ENCODE measurements around the gene SLC11A2. TPM values are rescaled to one million over a fixed set of nuclear protein-coding genes. Genes with fewer than 3 reads are reported as not detected.
A peak's percentile ranks its signal among the peaks of the same experiment; 100 is the strongest.
"Not testable (repeated sequence)": the region's sequence is repeated elsewhere in the genome, so short reads cannot be mapped to it uniquely, and the experiment has no call there.

SLC11A2 gene
- polyA plus RNA-seq, 3 donors from 2014 or later: 9.7 to 14.8 (median 11.2) TPM

GRCh38 chr12:50979369-50980052, 46.7 kb downstream of the SLC11A2 start:
- H3K36me3 Mint-ChIP-seq: peaks cover 10 to 25% (median 16%) of the 10 kb centered on the region in 3 donors
- H3K9me3 Mint-ChIP-seq: peaks cover 0 to 1% (median 0%) of the 10 kb centered on the region in 6 donors
- H3K4me1 Mint-ChIP-seq: no peaks in the 10 kb centered on the region
- DNase-seq: no peak
- peaks cover 0 to 1% (median 0%) of the 10 kb centered on the region in 3 donors for H3K27me3 Mint-ChIP-seq (ENCODE audit: low read depth in 3 of 3)
- no peak overlapping the region for H3K4me3 Mint-ChIP-seq
- H3K27ac Mint-ChIP-seq: no peak overlapping the region

DNA sequence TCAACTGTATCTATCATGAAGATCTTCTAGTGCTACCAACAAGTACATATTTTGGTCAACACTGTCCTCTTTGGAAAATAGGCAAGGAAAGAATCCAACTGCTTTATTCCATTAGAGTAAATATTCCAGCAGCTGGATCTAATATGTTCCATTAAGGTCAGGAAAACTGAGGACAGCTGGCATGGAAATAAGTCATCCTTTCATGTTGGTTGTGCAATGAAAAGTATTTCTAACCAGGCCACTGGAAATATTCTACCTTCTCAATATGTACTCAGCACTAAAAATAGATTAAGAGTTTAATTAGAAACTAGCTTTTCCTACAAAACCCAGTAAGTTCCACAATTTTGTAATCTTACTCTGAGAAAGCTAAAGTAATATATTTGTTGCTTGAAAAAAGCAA, 54.2 kb downstream of the SLC11A2 start:
- Mint-ChIP-seq H3K27me3 (ENCODE audit: low read depth in 3 of 3) (no peaks in the 10 kb centered on the region), H3K27ac (no peak overlapping the region), H3K4me1 (no peaks in the 10 kb centered on the region), H3K36me3 (peaks cover 8 to 40% (median 34%) of the 10 kb centered on the region in 3 donors), H3K4me3 (no peak overlapping the region), H3K9me3 (no peaks in the 10 kb centered on the region)
- no peak for DNase-seq

DNA sequence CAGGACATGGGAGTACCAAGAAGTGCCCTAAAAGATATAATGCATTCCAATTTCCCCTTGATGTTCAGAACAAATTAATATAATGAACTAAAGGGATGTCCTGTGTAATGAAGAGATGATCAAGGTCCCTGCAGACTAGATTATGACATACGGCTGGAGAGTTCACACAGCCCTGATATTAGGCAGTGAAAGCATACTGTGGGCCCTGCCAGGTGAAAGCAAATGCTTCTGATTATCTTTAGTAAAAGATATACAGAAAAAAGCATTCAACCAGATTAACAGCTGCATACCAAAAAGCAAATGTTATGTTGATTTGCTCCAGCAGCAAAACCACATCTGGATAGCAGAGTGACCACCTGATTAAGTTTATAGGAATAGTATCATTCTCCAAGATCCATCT, 61.8 kb downstream of the SLC11A2 start:
- H3K9me3 Mint-ChIP-seq: no peaks in the 10 kb centered on the region
- peaks cover 3 to 7% (median 7%) of the 10 kb centered on the region in 3 donors for H3K36me3 Mint-ChIP-seq
- no peaks in the 10 kb centered on the region for H3K27me3 Mint-ChIP-seq (ENCODE audit: low read depth in 3 of 3)
- H3K27ac Mint-ChIP-seq: no peak overlapping the region
- no peak overlapping the region for H3K4me3 Mint-ChIP-seq
- no peak for DNase-seq
- peaks cover 11 to 13% of the 10 kb centered on the region in 2 donors for H3K4me1 Mint-ChIP-seq

GRCh38 chr12:50961708-50962107, 64.5 kb downstream of the SLC11A2 start:
- Mint-ChIP-seq H3K9me3 (no peaks in the 10 kb centered on the region), H3K27ac (no peak overlapping the region), H3K27me3 (ENCODE audit: low read depth in 3 of 3) (no peaks in the 10 kb centered on the region)

GRCh38 chr12:50960130-50960529, 66.1 kb downstream of the SLC11A2 start:
- peak overlapping the region in 1 of 5 donors; percentile 27 for H3K4me3 Mint-ChIP-seq
- H3K36me3 Mint-ChIP-seq: no peaks in the 10 kb centered on the region
- DNase-seq: peak in 1 of 3 donors; percentile 8
- H3K9me3 Mint-ChIP-seq: no peaks in the 10 kb centered on the region
- no peaks in the 10 kb centered on the region for H3K27me3 Mint-ChIP-seq (ENCODE audit: low read depth in 3 of 3)
- H3K27ac Mint-ChIP-seq: peak overlapping the region in 4 of 6 donors; percentile 24 to 51 (median 38)
- H3K4me1 Mint-ChIP-seq: peaks cover 11 to 13% of the 10 kb centered on the region in 2 donors

More at GRCh38 chr12:50961708-50962107, 64.5 kb downstream of the SLC11A2 start:
- no peaks in the 10 kb centered on the region for H3K36me3 Mint-ChIP-seq
- no peak for DNase-seq
- H3K4me1 Mint-ChIP-seq: peaks cover 11 to 13% of the 10 kb centered on the region in 2 donors
- H3K4me3 Mint-ChIP-seq: no peak overlapping the region

GRCh38 chr12:50955697-50956096, 70.5 kb downstream of the SLC11A2 start:
- no peak for DNase-seq
- Mint-ChIP-seq H3K4me1 (peaks cover 9 to 10% of the 10 kb centered on the region in 2 donors), H3K4me3 (no peak overlapping the region), H3K36me3 (no peaks in the 10 kb centered on the region), H3K27me3 (ENCODE audit: low read depth in 3 of 3) (peaks cover 0 to 1% (median 0%) of the 10 kb centered on the region in 3 donors), H3K27ac (no peak overlapping the region), H3K9me3 (no peaks in the 10 kb centered on the region)

GRCh38 chr12:50955288-50955687, 70.9 kb downstream of the SLC11A2 start:
- H3K4me3 Mint-ChIP-seq: no peak overlapping the region
- no peak overlapping the region for H3K27ac Mint-ChIP-seq
- H3K36me3 Mint-ChIP-seq: no peaks in the 10 kb centered on the region
- H3K9me3 Mint-ChIP-seq: no peaks in the 10 kb centered on the region
- peaks cover 0 to 1% (median 0%) of the 10 kb centered on the region in 3 donors for H3K27me3 Mint-ChIP-seq (ENCODE audit: low read depth in 3 of 3)
- peaks cover 5 to 6% of the 10 kb centered on the region in 2 donors for H3K4me1 Mint-ChIP-seq
- no peak for DNase-seq

- H3K4me1 Mint-ChIP-seq; H3K9me3 Mint-ChIP-seq; H3K4me3 Mint-ChIP-seq; H3K36me3 Mint-ChIP-seq; H3K27me3 Mint-ChIP-seq (ENCODE audit: low read depth in 3 of 3); DNase-seq: not testable (repeated sequence)
- peak overlapping the region in 1 of 6 donors; percentile 17 for H3K27ac Mint-ChIP-seq
Measured at GRCh38 chr12:50954789-50955188, 71.4 kb downstream of the SLC11A2 start.

DNA sequence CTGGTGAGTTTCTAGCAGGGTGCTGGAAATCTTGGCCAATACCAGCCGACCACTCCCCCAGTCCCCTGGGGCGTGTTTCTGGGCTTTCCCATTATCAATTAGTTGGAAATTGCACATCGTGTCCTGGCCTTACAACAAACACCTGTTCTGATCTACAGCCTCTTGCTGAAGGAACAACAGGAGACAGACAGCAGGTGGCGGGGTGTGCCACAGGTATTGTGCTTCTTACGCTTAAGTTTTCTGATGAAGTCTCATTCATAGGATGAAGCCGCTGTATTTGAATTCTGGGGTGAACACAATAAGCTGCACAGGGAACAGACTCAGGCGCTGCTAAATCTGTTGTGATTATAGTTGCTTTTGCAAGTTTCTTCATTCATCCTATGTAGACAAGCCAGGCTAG, 73.1 kb downstream of the SLC11A2 start:
- no peak for DNase-seq
- no peak overlapping the region for H3K27ac Mint-ChIP-seq
- H3K36me3 Mint-ChIP-seq: no peaks in the 10 kb centered on the region
- H3K27me3 Mint-ChIP-seq (ENCODE audit: low read depth in 3 of 3): peaks cover 0 to 4% (median 0%) of the 10 kb centered on the region in 3 donors
- H3K4me1 Mint-ChIP-seq: no peaks in the 10 kb centered on the region
- no peaks in the 10 kb centered on the region for H3K9me3 Mint-ChIP-seq
- H3K4me3 Mint-ChIP-seq: no peak overlapping the region

GRCh38 chr12:50952510-50952909, 73.7 kb downstream of the SLC11A2 start, which contains the start of gene HIGD1C:
Gene HIGD1C (plus strand): TSS chr12:50952544. CDS start chr12:50953999, 1,455 bp downstream.
- no peak within 1 kb of the TSS for H3K27ac Mint-ChIP-seq
- H3K9me3 Mint-ChIP-seq: no peaks in the 10 kb centered on the region
- H3K27me3 Mint-ChIP-seq (ENCODE audit: low read depth in 3 of 3): peaks cover 0 to 4% (median 0%) of the 10 kb centered on the region in 3 donors
- H3K4me3 Mint-ChIP-seq: no peak within 1 kb of the TSS
- no peaks in the 10 kb centered on the region for H3K36me3 Mint-ChIP-seq
- DNase-seq: no peak
- H3K4me1 Mint-ChIP-seq: no peaks in the 10 kb centered on the region

DNA sequence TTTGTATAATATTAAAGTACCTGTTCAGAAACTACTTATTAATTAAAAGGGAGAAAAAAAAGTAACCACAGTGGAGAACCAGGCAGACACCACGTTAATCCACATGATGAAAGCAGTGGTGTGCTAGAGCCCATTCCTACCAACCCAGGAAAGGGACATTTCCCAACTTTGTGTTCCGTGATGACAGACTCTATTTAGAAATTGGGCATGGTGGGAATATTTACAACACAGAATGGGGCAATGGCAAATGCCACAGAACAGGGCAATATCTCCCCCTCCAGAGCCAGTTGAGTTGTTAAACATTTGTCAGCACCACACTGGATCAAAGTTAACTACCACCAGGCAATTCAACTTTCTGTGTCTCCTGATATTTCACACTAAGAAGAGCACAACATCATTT, 75.1 kb downstream of the SLC11A2 start:
- H3K9me3 Mint-ChIP-seq: no peaks in the 10 kb centered on the region
- H3K36me3 Mint-ChIP-seq: no peaks in the 10 kb centered on the region
- H3K4me1 Mint-ChIP-seq: no peaks in the 10 kb centered on the region
- H3K4me3 Mint-ChIP-seq: no peak overlapping the region
- peaks cover 0 to 4% (median 0%) of the 10 kb centered on the region in 3 donors for H3K27me3 Mint-ChIP-seq (ENCODE audit: low read depth in 3 of 3)
- no peak overlapping the region for H3K27ac Mint-ChIP-seq
- DNase-seq: no peak

DNA sequence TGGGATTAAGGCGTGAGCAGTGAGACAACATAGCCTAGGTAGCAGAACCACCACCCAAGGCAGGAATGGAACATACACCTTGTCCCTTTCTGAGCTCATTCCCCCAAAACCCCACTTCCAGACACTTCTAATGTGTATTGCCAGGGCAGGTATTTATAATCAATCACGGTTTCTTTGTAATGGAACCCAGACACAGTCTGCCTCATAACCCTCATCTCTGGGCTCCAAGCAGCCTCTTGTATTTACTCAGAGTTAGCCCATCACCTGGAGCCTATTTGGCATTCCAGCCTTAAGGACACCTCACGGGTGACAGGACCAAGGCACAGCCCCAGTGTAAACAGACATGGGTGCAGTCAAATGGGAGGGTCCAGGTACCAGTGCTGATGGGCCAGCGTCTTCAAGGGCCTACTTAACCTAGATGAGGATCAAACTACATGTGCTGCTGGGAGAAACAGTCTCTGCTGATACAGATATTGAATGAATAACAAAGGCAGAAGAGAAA, 76.3 kb downstream of the SLC11A2 start:
- Mint-ChIP-seq H3K36me3 (no peaks in the 10 kb centered on the region), H3K27me3 (ENCODE audit: low read depth in 3 of 3) (peaks cover 0 to 4% (median 0%) of the 10 kb centered on the region in 3 donors), H3K4me3 (no peak overlapping the region), H3K9me3 (no peaks in the 10 kb centered on the region), H3K27ac (no peak overlapping the region), H3K4me1 (no peaks in the 10 kb centered on the region)
- DNase-seq: no peak

GRCh38 chr12:50948798-50949197, 77.4 kb downstream of the SLC11A2 start:
- H3K4me1 Mint-ChIP-seq: no peaks in the 10 kb centered on the region
- H3K4me3 Mint-ChIP-seq: no peak overlapping the region
- H3K27ac Mint-ChIP-seq: no peak overlapping the region
- no peak for DNase-seq
- no peaks in the 10 kb centered on the region for H3K9me3 Mint-ChIP-seq
- H3K27me3 Mint-ChIP-seq (ENCODE audit: low read depth in 3 of 3): peaks cover 0 to 5% (median 0%) of the 10 kb centered on the region in 3 donors
- no peaks in the 10 kb centered on the region for H3K36me3 Mint-ChIP-seq

GRCh38 chr12:50947933-50948626, 78.1 kb downstream of the SLC11A2 start:
- H3K4me3 Mint-ChIP-seq: no peak overlapping the region
- no peaks in the 10 kb centered on the region for H3K9me3 Mint-ChIP-seq
- H3K27me3 Mint-ChIP-seq (ENCODE audit: low read depth in 3 of 3): peaks cover 0 to 5% (median 0%) of the 10 kb centered on the region in 3 donors
- no peaks in the 10 kb centered on the region for H3K36me3 Mint-ChIP-seq
- DNase-seq: no peak
- no peak overlapping the region for H3K27ac Mint-ChIP-seq
- H3K4me1 Mint-ChIP-seq: no peaks in the 10 kb centered on the region

Measured in immature natural killer cell (primary cell).